HEK293T (cell line): ENCODE results near the gene TEPSIN.

Experiments
- ARNT ChIP-seq: fragments of 450-650 bp; IDR thresholded peaks from 2 replicates; pipeline ENCODE4 v1.6.1; 2017; ENCODE audit warnings: mild to moderate bottlenecking
- BHLHE40 ChIP-seq: fragments of 450-650 bp; IDR thresholded peaks from 2 replicates; pipeline ENCODE4 v1.6.1; 2016; ENCODE audit warnings: mild to moderate bottlenecking, moderate library complexity, borderline replicate concordance
- ELF4 ChIP-seq: fragments of 450-650 bp; IDR thresholded peaks from 2 replicates; pipeline ENCODE4 v1.6.1; 2017; ENCODE audit warnings: antibody characterized with exemption
- FOXK2 ChIP-seq: fragments of 450-650 bp; IDR thresholded peaks from 2 replicates; pipeline ENCODE4 v1.6.1; 2016; ENCODE audit warnings: mild to moderate bottlenecking
- FOXM1 ChIP-seq: fragments of 450-650 bp; IDR thresholded peaks from 2 replicates; pipeline ENCODE4 v1.6.1; 2017; ENCODE audit warnings: mild to moderate bottlenecking, borderline replicate concordance
- HDGF ChIP-seq: fragments of 450-650 bp; IDR thresholded peaks from 2 replicates; pipeline ENCODE4 v1.6.1; 2017; ENCODE audit warnings: antibody characterized with exemption, borderline replicate concordance
- L3MBTL2 ChIP-seq: fragments of 450-650 bp; conservative IDR thresholded peaks from 2 replicates; pipeline ENCODE4 v1.6.1; 2016; ENCODE audit warnings: mild to moderate bottlenecking
- LEF1 ChIP-seq: fragments of 450-650 bp; IDR thresholded peaks from 2 replicates; pipeline ENCODE4 v1.6.1; 2017; ENCODE audit warnings: mild to moderate bottlenecking, borderline replicate concordance
- SP1 ChIP-seq: fragments of 450-650 bp; IDR thresholded peaks from 2 replicates; pipeline ENCODE4 v1.6.1; 2017
- SUZ12 ChIP-seq: fragments of 450-650 bp; IDR thresholded peaks from 2 replicates; pipeline ENCODE4 v1.6.1; 2016; ENCODE audit warnings: mild to moderate bottlenecking
- ZNF384 ChIP-seq: fragments of 450-650 bp; IDR thresholded peaks from 2 replicates; pipeline ENCODE4 v1.6.1; 2016

DNA sequence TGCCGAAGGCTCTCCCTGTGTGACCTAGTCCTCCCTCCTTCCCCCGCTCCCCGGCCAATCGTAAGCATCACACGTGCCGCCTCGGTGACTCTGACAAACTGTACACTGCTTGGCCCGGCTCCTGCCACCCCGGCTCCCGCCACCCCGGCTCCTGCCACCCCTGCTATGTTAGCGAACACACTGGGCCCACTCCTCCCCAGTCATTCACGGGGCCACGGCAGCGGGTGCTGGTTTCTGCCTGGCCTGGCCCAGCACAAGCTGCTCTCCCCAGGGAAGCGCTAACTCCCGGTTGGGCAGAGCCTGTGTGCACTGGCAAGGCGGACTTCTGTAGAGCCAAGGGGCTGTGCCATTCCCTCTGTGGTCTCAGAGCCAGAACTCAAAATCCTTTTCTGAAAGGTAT lies 22.2 kb upstream of the TEPSIN start:
- TF ChIP-seq ARNT (no peak), FOXK2 (no peak), ELF4 (no peak), BHLHE40 (no peak), SUZ12 (no peak), HDGF (no peak), FOXM1 (no peak), SP1 (no peak), ZNF384 (no peak), L3MBTL2 (no peak), LEF1 (no peak)
